GM23248 (cell line): ENCODE data around the gene UBN1. TPM values are rescaled to one million over a fixed set of nuclear protein-coding genes. Genes with fewer than 3 reads are reported as not detected.
A peak's percentile ranks its signal among the peaks of the same experiment; 100 is the strongest.

Source experiments
- DNase-seq: peaks from one replicate; pipeline ENCODE4 v3.0.0-alpha.2; 2015
- H2AFZ ChIP-seq: fragments of 200-600 bp; sonication (generic); 2 replicates; pipeline ENCODE4 v1.6.1; 2016; ENCODE audit warnings: antibody characterized with exemption
- H3F3A ChIP-seq: fragments of 200-600 bp; sonication (generic); 2 replicates; pipeline ENCODE4 v1.6.1; 2016; ENCODE audit warnings: mild to moderate bottlenecking, antibody characterized with exemption, mixed run types; ENCODE audit not compliant: insufficient read depth
- H3K27ac ChIP-seq: fragments of 200-600 bp; sonication (generic); 2 replicates; pipeline ENCODE4 v1.5.1; 2016; ENCODE audit warnings: mild to moderate bottlenecking
- H3K27me3 ChIP-seq: fragments of 200-600 bp; sonication (generic); replicated peaks from 2 replicates; pipeline ENCODE4 v1.6.1; 2016; ENCODE audit warnings: mild to moderate bottlenecking; ENCODE audit not compliant: insufficient read depth
- H3K36me3 ChIP-seq: fragments of 200-600 bp; sonication (generic); 2 replicates; pipeline ENCODE4 v1.6.1; 2016; ENCODE audit warnings: low read depth, mild to moderate bottlenecking
- H3K4me1 ChIP-seq: fragments of 200-600 bp; sonication (generic); 2 replicates; pipeline ENCODE4 v1.6.1; 2016; ENCODE audit warnings: mild to moderate bottlenecking; ENCODE audit not compliant: insufficient read depth
- H3K4me2 ChIP-seq: fragments of 200-600 bp; sonication (generic); one replicate; pipeline ENCODE4 v1.6.1; 2016; ENCODE audit warnings: mild to moderate bottlenecking; ENCODE audit not compliant: unreplicated experiment
- H3K4me3 ChIP-seq: fragments of 200-600 bp; sonication (generic); 2 replicates; pipeline ENCODE4 v1.5.1; 2016; ENCODE audit warnings: mild to moderate bottlenecking
- H3K79me2 ChIP-seq: fragments of 200-600 bp; sonication (generic); 2 replicates; pipeline ENCODE4 v1.6.1; 2016; ENCODE audit warnings: mild to moderate bottlenecking; ENCODE audit not compliant: insufficient read depth
- H3K9ac ChIP-seq: fragments of 200-600 bp; sonication (generic); 2 replicates; pipeline ENCODE4 v1.6.1; 2016; ENCODE audit warnings: mild to moderate bottlenecking
- H3K9me2 ChIP-seq: fragments of 200-600 bp; sonication (generic); 2 replicates; pipeline ENCODE4 v1.6.1; 2016; ENCODE audit warnings: mixed run types, mild to moderate bottlenecking, moderate library complexity; ENCODE audit not compliant: insufficient read depth
- H3K9me3 ChIP-seq: fragments of 200-600 bp; sonication (generic); one replicate; pipeline ENCODE4 v1.6.1; 2017; ENCODE audit warnings: low read depth
- H4K20me1 ChIP-seq: fragments of 200-600 bp; sonication (generic); 2 replicates; pipeline ENCODE4 v1.6.0; 2016; ENCODE audit not compliant: insufficient read depth
- EZH2 ChIP-seq: fragments of 200-600 bp; sonication (generic); IDR thresholded peaks from 2 replicates; pipeline ENCODE4 v1.6.1; 2018; ENCODE audit warnings: antibody characterized with exemption, mild to moderate bottlenecking; ENCODE audit not compliant: insufficient read depth, poor library complexity, severe bottlenecking
- EZH2phosphoT487 ChIP-seq: fragments of 200-600 bp; sonication (generic); IDR thresholded peaks from 2 replicates; pipeline ENCODE4 v1.6.1; 2018; ENCODE audit warnings: antibody characterized with exemption, moderate library complexity, mild to moderate bottlenecking, low read depth; ENCODE audit not compliant: insufficient read depth
- WGBS, 2 experiments: methylation state at CpG; one replicate each; pipeline ENCODE4 v1.1.6; 2015 to 2017; ENCODE audit warnings: low lambda C conversion rate in 2 of 2, low coverage in 1 of 2; ENCODE audit errors: missing lambda C conversion rate in 2 of 2; 5-methylcytosine and 5-hydroxymethylcytosine counted together
- in situ Hi-C: fragments of 300-500 bp; cut with MboI; formaldehyde crosslinking; loops from 2 replicates; pipeline ENCODE4 v1.15.0; 2020
- polyA plus RNA-seq: library from polyadenylated mRNA; unstranded; fragments of >200 nt; fragmentation: Nextera tagmentation; extraction: Ambion mirVana; gene quantifications from 2 replicates; pipeline ENCODE4 v1.2.1, GENCODE V29; 2016
- total RNA-seq: library from RNA; depleted of rRNA; stranded (reverse); fragments of >200 nt; shearing (Covaris generic); gene quantifications from 2 replicates; pipeline ENCODE4 v1.2.3, GENCODE V29; 2014

The UBN1 gene
- total and polyA plus RNA-seq, 2 experiments from 2014 or later, result 9.9 to 16.4 TPM

- WGBS, 2 experiments, result 88 to 91% methylated on average over 5 of the region's 5 CpGs
- no peak overlapping the region for H3K27ac ChIP-seq
- DNase-seq, result no peak
- no peak overlapping the region for H3K4me2 ChIP-seq
- in situ Hi-C loops, result no loop called here
- H3K9me3 ChIP-seq, result no peaks in the 10 kb centered on the region
- H3K79me2 ChIP-seq, result peaks cover 97% of the 10 kb centered on the region
- H3F3A ChIP-seq, result peaks cover 28% of the 10 kb centered on the region
- H3K27me3 ChIP-seq, result no peaks in the 10 kb centered on the region
- no peaks in the 10 kb centered on the region for H3K9me2 ChIP-seq
- TF ChIP-seq EZH2phosphoT487, result no peak
- TF ChIP-seq EZH2, result no peak
- H4K20me1 ChIP-seq, result 0 out of 2 replicates have a peak, but pooled peaks cover 6% of the 10 kb centered on the region
- no peak overlapping the region for H3K9ac ChIP-seq
- H3K4me1 ChIP-seq, result peaks cover 21% of the 10 kb centered on the region
- H3K36me3 ChIP-seq, result peaks cover 36% of the 10 kb centered on the region
- H2AFZ ChIP-seq, result no peak overlapping the region
- H3K4me3 ChIP-seq, result no peak overlapping the region
These were observed 8.1 kb downstream of the UBN1 start for GRCh38 chr16:4855371-4855770.

- H3K9me2 ChIP-seq, result no peaks in the 10 kb centered on the region
- TF ChIP-seq EZH2 (no peak), EZH2phosphoT487 (no peak)
- no peak overlapping the region for H3K9ac ChIP-seq
- no peak overlapping the region for H2AFZ ChIP-seq
- H3K79me2 ChIP-seq, result peaks cover 97% of the 10 kb centered on the region
- no peak overlapping the region for H3K4me3 ChIP-seq
- WGBS, 2 experiments, result 93 to 100% methylated on average over 2 of the region's 2 CpGs
- in situ Hi-C loops, result no loop called here
- no peaks in the 10 kb centered on the region for H3K27me3 ChIP-seq
- no peak for DNase-seq
- peaks cover 38% of the 10 kb centered on the region for H3K36me3 ChIP-seq
- peaks cover 17% of the 10 kb centered on the region for H3K4me1 ChIP-seq
- peaks cover 24% of the 10 kb centered on the region for H3F3A ChIP-seq
- H3K27ac ChIP-seq, result no peak overlapping the region
- no peak overlapping the region for H3K4me2 ChIP-seq
- no peaks in the 10 kb centered on the region for H3K9me3 ChIP-seq
- 0 out of 2 replicates have a peak, but pooled peaks cover 6% of the 10 kb centered on the region for H4K20me1 ChIP-seq
These were observed 8.5 kb downstream of the UBN1 start for GRCh38 chr16:4855804-4856203.

- Histone ChIP-seq H3F3A (no peaks in the 10 kb centered on the region), H4K20me1 (no peaks in the 10 kb centered on the region; the same call in 1 of the 2 replicates), H3K4me3 (no peak overlapping the region), H3K9ac (no peak overlapping the region), H3K27ac (no peak overlapping the region), H3K36me3 (peaks cover 53% of the 10 kb centered on the region), H3K27me3 (no peaks in the 10 kb centered on the region), H3K4me1 (no peaks in the 10 kb centered on the region), H3K79me2 (peaks cover 97% of the 10 kb centered on the region), H3K4me2 (no peak overlapping the region), H2AFZ (no peak overlapping the region), H3K9me2 (no peaks in the 10 kb centered on the region), H3K9me3 (no peaks in the 10 kb centered on the region)
- WGBS, 2 experiments, result 79 to 80% methylated on average over 17 of the region's 17 CpGs
- no peak for DNase-seq
- in situ Hi-C loops, result no loop called here
- TF ChIP-seq EZH2phosphoT487 (no peak), EZH2 (no peak)
These were observed 12.1 kb downstream of the UBN1 start for GRCh38 chr16:4859190-4859899.

GRCh38 chr16:4859900-4860255 is 12.6 kb downstream of the UBN1 start:
- peaks cover 97% of the 10 kb centered on the region for H3K79me2 ChIP-seq
- H3K27me3 ChIP-seq, result no peaks in the 10 kb centered on the region
- in situ Hi-C loops, result no loop called here
- no peaks in the 10 kb centered on the region for H3K4me1 ChIP-seq
- 91 to 94% methylated on average over 10 of the region's 10 CpGs for WGBS, 2 experiments
- H4K20me1 ChIP-seq, result no peaks in the 10 kb centered on the region; the same call in 1 of the 2 replicates
- H3K36me3 ChIP-seq, result peaks cover 53% of the 10 kb centered on the region
- no peaks in the 10 kb centered on the region for H3F3A ChIP-seq
- no peaks in the 10 kb centered on the region for H3K9me3 ChIP-seq
- no peak overlapping the region for H3K9ac ChIP-seq
- H3K27ac ChIP-seq, result no peak overlapping the region
- DNase-seq, result peak; percentile 28
- no peak overlapping the region for H3K4me2 ChIP-seq
- no peaks in the 10 kb centered on the region for H3K9me2 ChIP-seq
- H3K4me3 ChIP-seq, result no peak overlapping the region
- TF ChIP-seq EZH2phosphoT487 (no peak), EZH2 (no peak)
- H2AFZ ChIP-seq, result no peak overlapping the region
